Mesothelial cell of epicardium (in vitro differentiated cells): Measurements from ENCODE around the gene SLC9A2. TPM values are rescaled to one million over a fixed set of nuclear protein-coding genes. Genes with fewer than 3 reads are reported as not detected.

Experiments
- DNase-seq, 2 experiments: peaks; one replicate each; pipeline ENCODE4 v3.0.0; 2021; ENCODE audit warnings: low spot score in 2 of 2; ENCODE audit not compliant: unreplicated experiment in 2 of 2
- H3K27ac Mint-ChIP-seq: 2 replicates; pipeline ENCODE4 v1.8.0; 2021; ENCODE audit warnings: mixed read lengths
- H3K27me3 Mint-ChIP-seq: 2 replicates; pipeline ENCODE4 v1.8.0; 2021; ENCODE audit warnings: low read depth, mixed read lengths
- H3K36me3 Mint-ChIP-seq: 2 replicates; pipeline ENCODE4 v1.8.0; 2021; ENCODE audit warnings: mixed read lengths
- H3K4me1 Mint-ChIP-seq: 2 replicates; pipeline ENCODE4 v1.8.0; 2021; ENCODE audit warnings: mixed read lengths
- H3K4me3 Mint-ChIP-seq: 2 replicates; pipeline ENCODE4 v1.8.0; 2021; ENCODE audit warnings: mild to moderate bottlenecking, moderate library complexity, mixed read lengths
- H3K9me3 Mint-ChIP-seq: 2 replicates; pipeline ENCODE4 v1.8.0; 2021; ENCODE audit warnings: mixed read lengths
- total RNA-seq: library from RNA; stranded (reverse); gene quantifications from 3 replicates; pipeline ENCODE4 v1.2.1, GENCODE V29; 2021
- TF ChIP-seq, protein P1 (sequence below): fragments of 200-600 bp; sonication (generic); IDR thresholded peaks from one replicate; pipeline ENCODE4 v1.5.0; 2021; ENCODE audit warnings: antibody characterized with exemption; ENCODE audit not compliant: unreplicated experiment

SLC9A2 gene
- total RNA-seq, 1 donor from 2014 or later = 0.04 TPM

DNA sequence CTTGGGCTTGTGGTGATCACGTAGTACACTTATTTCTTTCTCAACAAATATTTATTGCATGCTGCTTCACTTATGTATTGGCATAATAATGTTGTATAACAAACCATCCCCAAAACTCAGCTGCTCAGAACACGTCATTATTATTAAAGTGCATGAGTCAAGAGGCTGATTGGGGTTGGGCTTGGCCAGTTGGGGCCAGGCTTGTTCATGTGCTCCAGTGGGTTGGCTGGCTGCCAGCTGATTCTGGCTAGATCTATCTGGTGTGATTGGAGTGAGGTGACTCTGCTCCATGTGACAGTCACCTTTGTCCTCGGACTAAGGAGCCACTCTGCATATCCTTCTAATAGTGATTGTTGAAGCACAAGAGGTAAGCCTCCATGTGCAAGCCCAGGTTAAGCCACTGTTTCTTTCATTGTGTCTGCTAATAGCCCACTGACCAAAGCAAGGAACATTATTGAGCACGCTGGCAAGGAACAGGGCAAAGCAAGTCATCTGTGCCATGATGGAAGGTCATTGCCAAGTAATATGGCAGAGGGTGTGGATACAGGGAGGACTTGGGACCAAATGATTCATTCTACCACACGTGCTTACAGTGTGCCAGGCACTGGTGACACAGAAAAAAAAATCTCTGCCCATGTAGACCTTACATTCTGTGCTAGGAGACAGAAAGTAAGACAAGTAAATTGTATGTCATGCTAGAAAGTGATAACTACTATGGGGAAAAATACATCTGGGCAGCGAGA is 79.2 kb downstream of the SLC9A2 start:
- no peak overlapping the region for H3K27ac Mint-ChIP-seq
- no peaks in the 10 kb centered on the region for H3K9me3 Mint-ChIP-seq
- DNase-seq = no peak
- TF ChIP-seq, protein P1, sequence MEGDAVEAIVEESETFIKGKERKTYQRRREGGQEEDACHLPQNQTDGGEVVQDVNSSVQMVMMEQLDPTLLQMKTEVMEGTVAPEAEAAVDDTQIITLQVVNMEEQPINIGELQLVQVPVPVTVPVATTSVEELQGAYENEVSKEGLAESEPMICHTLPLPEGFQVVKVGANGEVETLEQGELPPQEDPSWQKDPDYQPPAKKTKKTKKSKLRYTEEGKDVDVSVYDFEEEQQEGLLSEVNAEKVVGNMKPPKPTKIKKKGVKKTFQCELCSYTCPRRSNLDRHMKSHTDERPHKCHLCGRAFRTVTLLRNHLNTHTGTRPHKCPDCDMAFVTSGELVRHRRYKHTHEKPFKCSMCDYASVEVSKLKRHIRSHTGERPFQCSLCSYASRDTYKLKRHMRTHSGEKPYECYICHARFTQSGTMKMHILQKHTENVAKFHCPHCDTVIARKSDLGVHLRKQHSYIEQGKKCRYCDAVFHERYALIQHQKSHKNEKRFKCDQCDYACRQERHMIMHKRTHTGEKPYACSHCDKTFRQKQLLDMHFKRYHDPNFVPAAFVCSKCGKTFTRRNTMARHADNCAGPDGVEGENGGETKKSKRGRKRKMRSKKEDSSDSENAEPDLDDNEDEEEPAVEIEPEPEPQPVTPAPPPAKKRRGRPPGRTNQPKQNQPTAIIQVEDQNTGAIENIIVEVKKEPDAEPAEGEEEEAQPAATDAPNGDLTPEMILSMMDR = no peak
- no peaks in the 10 kb centered on the region for H3K4me1 Mint-ChIP-seq
- H3K36me3 Mint-ChIP-seq = no peaks in the 10 kb centered on the region
- H3K27me3 Mint-ChIP-seq = peaks cover 27% of the 10 kb centered on the region
- no peak overlapping the region for H3K4me3 Mint-ChIP-seq

DNA sequence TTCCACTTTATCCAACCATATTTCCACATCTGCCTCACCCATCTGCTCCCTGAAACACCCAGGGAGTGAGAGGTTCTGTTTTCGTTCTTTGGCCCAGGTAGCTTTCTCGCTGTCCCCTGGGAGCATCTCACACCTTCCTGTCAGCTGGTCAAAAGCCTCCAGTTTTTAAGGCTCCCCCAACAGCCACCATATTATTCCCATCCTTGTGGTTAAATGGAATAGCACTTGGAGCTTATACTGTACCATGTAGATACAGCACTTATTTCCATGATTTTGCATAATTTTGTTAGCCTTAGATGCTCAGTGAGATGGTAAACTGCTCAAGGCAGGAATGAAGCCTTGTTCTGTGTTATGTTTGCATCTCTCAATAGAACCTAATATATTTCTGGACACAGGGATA is 84.0 kb downstream of the SLC9A2 start:
- no peak overlapping the region for H3K27ac Mint-ChIP-seq
- TF ChIP-seq, protein P1 = no peak
- peaks cover 32% of the 10 kb centered on the region for H3K27me3 Mint-ChIP-seq
- H3K36me3 Mint-ChIP-seq = no peaks in the 10 kb centered on the region
- no peaks in the 10 kb centered on the region for H3K9me3 Mint-ChIP-seq
- DNase-seq = no peak
- H3K4me3 Mint-ChIP-seq = no peak overlapping the region
- no peaks in the 10 kb centered on the region for H3K4me1 Mint-ChIP-seq

DNA sequence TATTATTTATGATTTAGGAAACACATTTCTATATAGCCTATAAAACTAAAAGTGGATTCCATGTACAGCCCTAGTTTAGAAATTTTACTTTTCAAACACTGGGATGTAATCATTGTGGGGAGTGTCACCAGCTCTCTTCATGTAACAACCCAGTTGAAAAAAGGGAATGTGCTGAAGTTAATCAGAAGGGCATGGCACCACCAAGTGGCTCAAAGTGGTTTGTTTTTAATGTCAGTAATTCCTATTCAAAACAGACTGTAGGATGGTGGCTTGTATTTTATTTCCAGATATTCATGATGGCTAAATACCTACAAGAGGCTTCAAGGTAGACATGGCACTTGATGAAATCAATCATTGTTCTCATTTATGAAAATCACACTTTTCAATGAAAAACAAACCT is 84.4 kb downstream of the SLC9A2 start:
- Mint-ChIP-seq H3K4me3 (no peak overlapping the region), H3K27ac (no peak overlapping the region), H3K4me1 (no peaks in the 10 kb centered on the region), H3K9me3 (no peaks in the 10 kb centered on the region), H3K36me3 (no peaks in the 10 kb centered on the region), H3K27me3 (peaks cover 29% of the 10 kb centered on the region)
- TF ChIP-seq, protein P1 = no peak
- no peak for DNase-seq

DNA sequence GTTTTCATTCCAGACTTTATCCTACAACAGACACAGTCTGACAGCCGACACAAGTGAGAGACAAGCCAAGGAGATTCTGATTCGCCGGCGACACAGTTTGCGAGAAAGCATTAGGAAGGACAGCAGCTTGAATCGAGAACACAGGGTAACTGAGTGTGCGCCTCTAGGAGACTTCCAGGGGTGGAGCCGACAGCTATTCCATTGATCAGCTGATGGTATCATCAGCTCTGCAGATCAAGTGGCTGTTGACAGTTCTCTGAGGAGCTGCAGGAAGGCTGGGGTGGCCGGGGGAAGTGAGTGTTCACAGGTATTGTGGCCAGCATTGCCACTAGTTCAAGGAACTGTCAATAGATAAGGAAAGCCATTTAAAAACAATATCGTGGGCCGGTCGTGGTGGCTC is 85.2 kb downstream of the SLC9A2 start:
- Mint-ChIP-seq H3K36me3 (no peaks in the 10 kb centered on the region), H3K27me3 (peaks cover 26% of the 10 kb centered on the region), H3K27ac (no peak overlapping the region), H3K9me3 (no peaks in the 10 kb centered on the region), H3K4me3 (no peak overlapping the region), H3K4me1 (no peaks in the 10 kb centered on the region)
- DNase-seq = no peak
- TF ChIP-seq, protein P1 = no peak

DNA sequence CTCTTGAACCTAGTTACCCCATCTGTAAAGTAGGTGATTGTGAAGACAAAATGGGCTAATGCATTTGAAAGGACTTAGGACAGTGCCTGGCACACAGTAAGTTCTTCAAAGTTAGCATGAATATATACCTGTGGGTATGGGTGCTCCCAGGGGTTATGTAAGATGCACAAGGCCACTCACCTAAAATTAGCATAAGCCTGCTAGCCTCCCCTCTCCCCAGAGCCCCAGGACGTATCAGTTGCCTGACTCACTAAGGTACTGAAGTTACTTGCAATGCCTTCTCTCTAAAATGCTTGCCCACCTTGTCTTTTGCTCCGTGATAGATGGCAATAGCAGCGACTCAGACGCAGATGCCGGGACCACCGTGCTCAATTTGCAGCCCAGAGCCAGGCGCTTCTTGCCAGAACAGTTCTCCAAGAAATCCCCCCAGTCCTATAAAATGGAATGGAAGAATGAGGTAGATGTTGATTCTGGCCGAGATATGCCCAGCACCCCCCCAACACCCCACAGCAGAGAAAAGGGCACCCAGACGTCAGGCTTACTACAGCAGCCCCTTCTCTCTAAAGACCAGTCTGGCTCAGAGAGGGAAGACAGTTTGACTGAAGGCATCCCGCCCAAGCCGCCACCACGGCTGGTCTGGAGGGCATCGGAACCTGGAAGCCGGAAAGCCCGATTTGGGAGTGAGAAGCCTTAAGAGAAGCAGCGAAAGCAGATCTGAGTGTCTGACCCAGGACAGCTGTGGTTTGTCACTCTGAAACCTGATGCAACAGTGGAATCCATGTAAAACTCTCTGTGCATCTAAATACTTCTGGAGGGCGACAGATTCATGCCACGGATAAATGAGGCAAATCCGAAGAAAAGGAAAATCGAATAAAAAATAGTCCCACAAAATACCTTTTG is 88.7 kb downstream of the SLC9A2 start:
- no peak for DNase-seq
- H3K36me3 Mint-ChIP-seq = no peaks in the 10 kb centered on the region
- H3K4me3 Mint-ChIP-seq = no peak overlapping the region
- H3K27ac Mint-ChIP-seq = no peak overlapping the region
- no peaks in the 10 kb centered on the region for H3K9me3 Mint-ChIP-seq
- no peaks in the 10 kb centered on the region for H3K4me1 Mint-ChIP-seq
- peaks cover 19% of the 10 kb centered on the region for H3K27me3 Mint-ChIP-seq
- TF ChIP-seq, protein P1 = no peak
